Measurements from ENCODE around the gene TCF3. TPM values are rescaled to one million over a fixed set of nuclear protein-coding genes. Genes with fewer than 3 reads are reported as not detected.
A peak's percentile ranks its signal among the peaks of the same experiment; 100 is the strongest.

The TCF3 gene
- total and polyA plus RNA-seq, 2 donors (not counting 3 experiments of a cell fraction or from before 2014, with no cell fraction given), result 147 to 193 TPM

GRCh38 chr19:1591421-1592023, 60.9 kb downstream of the TCF3 start:
- H3K27me3 ChIP-seq (ENCODE audit: control insufficient read depth in 2 of 2, insufficient read depth in 2 of 2, low read length in 2 of 2), result no peaks in the 10 kb centered on the region
- no peaks in the 10 kb centered on the region for H3K9me3 ChIP-seq (replicated peaks; ENCODE audit: control insufficient read depth, insufficient read depth, low read length)
- peak; percentile 43 for DNase-seq (ENCODE audit: low read depth, low spot score)
- no peak for TF ChIP-seq JUN (IDR thresholded peaks at IDR 0.05; ENCODE audit: borderline replicate concordance, insufficient read depth, insufficient read length, low read depth)
- no peak for TF ChIP-seq GATA2 (IDR thresholded peaks at IDR 0.05; ENCODE audit: insufficient read depth, insufficient read length, low read depth, low read length)
- no peak for TF ChIP-seq FOS (IDR thresholded peaks at IDR 0.05; ENCODE audit: borderline replicate concordance, insufficient read depth, low read length)
- no peak for TF ChIP-seq MYC (IDR thresholded peaks at IDR 0.05; ENCODE audit: low read depth, low read length)
- no peak for TF ChIP-seq POLR2AphosphoS5 (IDR thresholded peaks at IDR 0.05; ENCODE audit: insufficient read depth, low read depth, low read length)
- TF ChIP-seq EZH2 (IDR thresholded peaks at IDR 0.05; ENCODE audit: borderline replicate concordance, low read depth, low read length, severe bottlenecking), result no peak
- TF ChIP-seq POLR2A (IDR thresholded peaks at IDR 0.05; ENCODE audit: low read depth, low read length), result no peak
- peaks cover 0 to 4% of the 10 kb centered on the region in 2 experiments for H3K36me3 ChIP-seq (ENCODE audit: control insufficient read depth in 2 of 2, extremely low read depth in 1 of 2, insufficient read depth in 2 of 2, low read length in 2 of 2)
- peaks cover 15% of the 10 kb centered on the region for H3K4me1 ChIP-seq (ENCODE audit: control insufficient read depth, extremely low read depth, insufficient read depth, low read length)
- peak overlapping the region; percentile 89 to 99 (median 99) for H3K4me3 ChIP-seq (replicated peaks in 1 of 3; ENCODE audit: insufficient read depth in 1 of 3, low read depth in 1 of 3, low read length in 3 of 3)
- H3K79me2 ChIP-seq (ENCODE audit: control insufficient read depth, insufficient read depth, low read length), result peaks cover 49% of the 10 kb centered on the region
- peak overlapping the region; percentile 100 for H3K9ac ChIP-seq (replicated peaks; ENCODE audit: extremely low read depth, insufficient read depth, low read length)
- no peak overlapping the region for H2AFZ ChIP-seq (ENCODE audit: low read depth, low read length)
- BruUV-seq (replicated peaks), result TSS peak; percentile 26
- H3K4me2 ChIP-seq (ENCODE audit: insufficient read depth, low read length), result peak overlapping the region; percentile 95
- no peak for FAIRE-seq
- POLR2A ChIA-PET, result interaction anchor here (0.7 kb wide), 1 partner anchor 13 kb away, joined by 3 read pairs; no protein-coding TSS in a partner anchor
- dilution Hi-C loops (cut with MboI; ENCODE audit: extremely low pct_ligation_motif_present, low sequenced_read_pairs), result no loop called here
- intact Hi-C loops (cut with micrococcal nuclease), result loop anchor here (1.0 to 10.0 kb wide), 3 partner anchors 14 to 187 kb away; partner anchors contain the start of genes DAZAP1, GAMT and UQCR11
- H3K27ac ChIP-seq (ENCODE audit: insufficient read depth, low read depth, low read length), result peak overlapping the region; percentile 88
- H4K20me1 ChIP-seq (replicated peaks; ENCODE audit: control insufficient read depth, extremely low read depth, insufficient read depth, low read length), result no peaks in the 10 kb centered on the region
- CTCF ChIA-PET, result interaction anchor here (0.8 to 4.0 kb wide), 9 partner anchors 10 to 246 kb away, joined by 3 to 26 read pairs (median 4); no protein-coding TSS in a partner anchor
- H3K9me1 ChIP-seq (replicated peaks; ENCODE audit: control insufficient read depth, extremely low read depth, insufficient read depth, low read length), result no peaks in the 10 kb centered on the region
